HG02588 (cell line): ENCODE measurements around the gene PHPT1.
"Not testable (repeated sequence)": the region's sequence is repeated elsewhere in the genome, so short reads cannot be mapped to it uniquely, and the experiment has no call there.

Experiments
- ATAC-seq: cut with Tn5 transposase; IDR thresholded peaks from one replicate; pipeline ENCODE4 v1.9.1; 2021; ENCODE audit warnings: mild to moderate bottlenecking, moderate library complexity; ENCODE audit not compliant: unreplicated experiment

The PHPT1 gene

DNA sequence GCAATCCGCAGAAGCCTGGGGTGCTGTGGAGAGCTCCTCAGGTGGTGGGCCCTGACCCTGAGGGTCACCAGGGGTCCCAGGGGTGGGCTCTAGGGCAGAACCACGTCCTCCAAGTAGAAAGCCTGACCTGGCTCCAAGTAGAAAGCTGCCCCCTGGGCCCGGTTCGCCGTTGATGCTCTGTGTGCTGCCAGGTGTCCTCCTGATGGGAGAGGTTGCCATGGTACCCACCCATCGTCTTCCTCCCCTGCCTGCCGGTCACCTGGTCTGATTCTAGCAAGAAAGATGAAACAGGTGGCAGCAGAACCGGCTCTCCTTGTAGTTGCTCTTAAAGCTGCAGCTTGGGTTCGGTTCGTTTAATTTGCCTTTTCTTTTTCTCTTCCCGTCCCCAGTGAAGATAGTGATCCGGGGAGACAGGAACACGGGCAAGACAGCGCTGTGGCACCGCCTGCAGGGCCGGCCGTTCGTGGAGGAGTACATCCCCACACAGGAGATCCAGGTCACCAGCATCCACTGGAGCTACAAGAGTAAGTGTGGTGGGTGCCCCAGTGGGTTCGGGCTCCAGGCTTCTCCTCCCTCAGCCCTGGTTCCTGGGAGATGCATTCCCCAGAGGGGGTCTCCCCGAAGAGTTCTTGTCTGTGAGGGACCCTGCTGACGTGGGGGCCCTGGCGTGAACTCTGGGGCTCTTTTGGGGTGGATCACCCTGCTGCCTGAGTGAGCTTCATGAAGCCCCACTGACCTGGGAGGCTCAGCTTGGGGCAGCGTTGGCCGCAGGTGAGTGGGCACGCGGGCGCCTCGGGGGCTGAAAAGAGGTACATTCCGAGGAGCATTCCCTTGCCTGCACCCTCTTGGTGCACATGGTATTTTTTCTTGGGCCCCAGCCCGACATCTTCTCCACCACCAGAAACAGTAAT lies 25.8 kb upstream of the PHPT1 start:
- ATAC-seq, result no peak

DNA sequence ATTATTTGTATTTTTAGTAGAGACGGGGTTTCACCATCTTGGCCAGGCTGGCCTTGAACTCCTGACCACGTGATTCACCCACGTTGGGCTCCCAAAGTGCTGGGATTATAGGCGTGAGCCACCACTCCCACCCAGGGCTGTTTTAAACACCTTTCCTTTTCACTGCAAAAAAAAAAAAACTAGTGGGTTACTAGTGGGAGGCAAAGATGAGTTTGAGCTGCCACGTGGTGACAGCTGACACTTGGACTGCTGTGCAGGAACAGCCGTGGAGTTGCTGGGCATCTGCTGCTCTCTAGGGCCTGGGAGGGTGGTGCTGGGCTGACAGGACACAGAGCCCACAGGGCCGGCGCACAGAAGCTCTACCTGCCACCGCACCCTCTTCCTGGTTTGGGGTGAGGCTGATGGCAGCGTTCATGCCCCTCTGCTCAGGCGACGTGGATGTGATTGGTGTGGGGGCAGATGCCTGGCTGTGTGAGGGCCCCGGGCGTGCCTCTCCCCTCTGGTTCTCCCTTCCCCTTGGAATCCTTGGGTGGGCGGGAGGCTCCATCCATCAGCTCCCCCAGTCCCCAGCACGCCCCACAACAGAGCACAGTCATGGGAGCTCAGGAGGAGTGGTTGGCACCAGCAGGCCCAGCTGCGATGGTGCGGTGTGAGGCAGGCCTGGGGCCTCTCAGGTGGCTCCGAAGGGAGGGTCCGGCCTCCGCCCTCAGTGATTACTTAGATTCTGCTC lies 24.5 kb upstream of the PHPT1 start:
- ATAC-seq, result no peak

DNA sequence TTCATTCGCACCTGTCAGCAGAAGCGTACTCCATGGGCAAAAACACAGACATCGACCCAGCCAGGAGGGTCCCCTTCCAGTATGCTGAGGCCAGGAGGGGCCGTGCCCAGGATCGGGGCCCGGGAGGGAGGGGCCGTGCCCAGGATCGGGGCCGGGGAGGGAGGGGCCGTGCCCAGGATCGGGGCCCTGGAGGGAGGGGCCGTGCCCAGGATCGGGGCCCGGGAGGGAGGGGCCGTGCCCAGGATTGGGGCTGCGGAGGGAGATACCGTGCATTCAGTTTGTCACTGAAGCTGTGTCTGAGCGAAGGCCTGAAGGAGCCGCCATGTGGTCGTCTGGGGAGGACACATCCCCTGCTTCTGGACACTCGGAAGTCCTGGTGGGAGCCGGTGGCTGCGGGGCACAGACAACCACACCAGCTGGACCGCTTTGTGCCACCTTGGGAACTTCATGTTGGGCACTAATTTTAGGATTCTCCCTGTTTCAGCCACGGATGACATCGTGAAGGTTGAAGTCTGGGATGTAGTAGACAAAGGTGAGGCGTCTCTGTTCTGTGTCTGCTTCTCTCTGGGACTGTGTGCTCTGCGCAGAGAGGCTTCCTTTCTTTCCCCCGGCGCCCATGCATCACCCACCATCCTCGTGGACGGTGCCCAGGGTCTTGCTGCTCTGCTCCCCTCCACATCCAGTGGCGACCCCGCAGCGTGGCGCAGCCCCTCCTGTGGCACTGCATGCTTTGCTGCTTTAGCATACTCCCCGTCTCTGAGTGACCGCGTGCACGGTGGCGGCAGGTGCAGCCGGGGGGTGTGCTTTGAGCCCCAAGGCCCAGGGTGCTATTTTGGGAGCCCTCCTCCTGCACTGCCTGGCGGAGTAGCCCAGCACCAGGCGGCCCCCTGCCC lies 23.7 kb upstream of the PHPT1 start:
- no peak for ATAC-seq

- no peak for ATAC-seq
These were observed 23.0 kb upstream of the PHPT1 start for GRCh38 chr9:136826188-136826541.

DNA sequence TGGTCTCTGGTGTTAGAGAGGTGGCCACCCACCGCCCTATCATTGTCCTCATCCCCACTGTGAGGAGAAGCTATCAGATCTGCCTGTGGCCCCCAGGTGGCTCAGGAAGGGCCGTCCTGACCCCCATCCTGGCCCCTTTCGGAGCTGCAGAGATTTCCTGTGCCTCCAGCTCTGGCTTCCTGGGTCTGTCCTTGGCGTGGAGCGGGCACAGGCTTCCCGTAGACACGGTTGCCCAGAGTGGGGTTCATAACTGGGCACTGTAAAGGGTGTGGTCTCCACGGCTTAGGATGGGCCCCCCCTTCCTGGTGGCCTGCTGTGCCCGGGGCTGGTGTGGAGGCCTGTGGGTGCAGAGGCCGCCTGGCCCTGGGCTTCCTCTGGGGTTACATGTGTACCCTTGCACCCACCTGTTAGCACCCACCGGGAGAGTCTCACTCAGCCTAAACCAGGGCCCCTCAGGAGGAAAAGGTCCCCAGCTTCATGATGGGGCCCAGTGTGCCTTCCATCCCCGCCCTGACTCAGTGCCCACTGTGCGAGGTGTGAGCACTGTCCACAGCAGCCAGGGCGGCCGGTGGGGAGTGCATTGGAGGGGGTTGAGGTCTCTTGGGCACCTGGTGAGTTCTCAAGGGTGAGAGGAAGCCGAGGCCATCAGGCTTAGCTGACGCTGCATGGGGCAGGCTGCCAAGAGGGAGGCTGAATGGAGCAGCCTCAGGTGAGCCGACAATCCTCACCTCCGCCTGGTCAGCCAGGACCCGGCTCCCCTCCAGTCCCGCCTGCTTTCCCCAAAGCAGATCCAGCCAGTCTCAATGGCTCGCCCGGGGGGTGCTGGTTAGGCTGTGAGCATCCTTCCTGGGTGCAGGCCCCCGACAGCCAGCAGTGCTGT lies 22.3 kb upstream of the PHPT1 start:
- ATAC-seq, result no peak

GRCh38 chr9:136827794-136828473 lies 21.3 kb upstream of the PHPT1 start:
- no peak for ATAC-seq

GRCh38 chr9:136828474-136829140 lies 20.6 kb upstream of the PHPT1 start:
- no peak for ATAC-seq

- no peak for ATAC-seq
These were observed 19.8 kb upstream of the PHPT1 start for GRCh38 chr9:136829412-136829811.

- ATAC-seq, result no peak
These were observed 19.0 kb upstream of the PHPT1 start for GRCh38 chr9:136829981-136830885.

DNA sequence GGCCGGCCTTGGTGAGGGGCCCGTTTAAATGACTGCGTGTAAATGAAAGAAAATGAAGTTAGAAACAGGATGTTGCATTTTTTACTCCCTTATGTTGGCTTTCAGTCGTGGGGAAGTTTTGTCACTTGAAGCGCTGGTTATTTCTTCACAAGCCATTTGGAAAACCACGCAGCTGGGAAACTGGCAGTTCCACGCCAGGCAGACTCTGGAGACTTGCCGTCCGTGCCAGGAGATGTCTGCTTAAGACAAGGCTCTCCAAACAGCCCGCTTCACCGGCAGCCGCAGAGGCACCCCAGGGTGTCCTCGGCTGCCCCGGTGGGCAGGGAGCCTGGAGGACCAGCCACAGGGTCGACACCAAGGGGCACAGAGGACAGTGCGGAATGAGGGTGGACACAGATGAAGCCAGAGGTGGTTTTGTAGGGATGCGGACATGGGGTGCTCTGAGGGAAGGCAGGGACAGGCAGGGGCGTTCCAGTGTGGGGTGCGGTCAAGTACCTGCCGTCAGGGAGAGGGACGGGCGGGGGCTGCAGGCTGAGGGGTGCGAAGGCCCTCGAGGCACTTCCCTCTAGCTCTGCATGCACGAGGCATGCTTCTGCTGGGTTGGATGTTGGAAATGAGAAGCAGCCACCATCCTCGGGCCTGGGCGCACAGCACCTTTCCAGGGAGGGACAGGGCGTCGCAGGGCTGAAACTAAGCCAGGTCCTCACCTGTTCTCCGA lies 18.0 kb upstream of the PHPT1 start:
- no peak for ATAC-seq

DNA sequence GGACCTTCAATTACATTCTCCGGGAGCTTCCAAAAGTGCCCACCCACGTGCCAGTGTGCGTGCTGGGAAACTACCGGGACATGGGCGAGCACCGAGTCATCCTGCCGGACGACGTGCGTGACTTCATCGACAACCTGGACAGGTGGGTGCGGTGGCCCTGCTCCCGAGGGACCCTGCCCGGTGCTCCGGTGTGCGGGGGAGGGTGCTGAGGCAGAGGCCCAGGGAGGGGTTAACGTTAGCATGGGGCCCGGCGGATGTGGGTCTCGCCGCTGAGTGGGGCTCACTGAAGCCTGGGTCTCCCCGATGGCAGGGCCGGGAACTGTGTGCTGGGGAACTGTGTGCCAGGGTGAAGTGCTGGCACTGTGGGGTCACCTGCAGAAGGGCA lies 17.5 kb upstream of the PHPT1 start:
- ATAC-seq, result no peak

GRCh38 chr9:136832581-136832980 lies 16.6 kb upstream of the PHPT1 start:
- no peak for ATAC-seq

GRCh38 chr9:136833381-136834048 lies 15.7 kb upstream of the PHPT1 start:
- ATAC-seq, result not testable (repeated sequence)

DNA sequence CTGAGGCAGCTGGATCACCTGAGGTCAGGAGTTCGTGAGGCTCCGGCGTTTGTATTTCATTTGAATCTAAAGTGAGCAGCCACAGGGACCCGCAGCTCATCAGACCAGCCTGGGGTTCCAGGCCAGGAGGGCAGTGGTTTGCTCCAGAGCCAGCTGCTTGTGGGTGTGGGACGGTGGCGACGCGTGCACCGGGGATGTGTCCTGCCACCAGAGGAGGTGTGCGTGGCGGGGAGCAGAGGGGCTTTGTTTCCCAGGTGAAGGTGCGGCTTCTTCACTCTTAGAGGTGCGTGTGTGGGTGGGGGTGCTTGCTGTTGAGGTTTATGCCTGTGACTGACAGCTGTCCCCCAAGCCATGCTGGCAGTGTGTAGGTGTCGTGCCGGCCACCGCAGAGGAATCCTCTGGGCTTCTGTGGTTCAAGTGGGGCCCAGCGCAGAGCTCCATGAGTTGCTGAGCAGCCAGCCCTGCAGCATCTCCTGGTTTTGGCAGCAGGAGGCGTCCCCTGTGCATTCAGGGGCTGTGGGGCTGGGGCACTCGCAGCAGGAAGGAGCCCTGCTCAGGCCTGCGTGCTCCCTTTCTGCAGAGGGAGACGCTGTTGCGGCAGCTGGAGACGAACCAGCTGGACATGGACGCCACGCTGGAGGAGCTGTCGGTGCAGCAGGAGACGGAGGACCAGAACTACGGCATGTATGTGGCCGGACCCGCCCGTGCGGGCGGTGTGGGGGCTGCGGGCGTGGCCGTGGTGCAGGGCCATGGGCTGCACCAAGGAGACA lies 13.9 kb upstream of the PHPT1 start:
- ATAC-seq, result no peak

DNA sequence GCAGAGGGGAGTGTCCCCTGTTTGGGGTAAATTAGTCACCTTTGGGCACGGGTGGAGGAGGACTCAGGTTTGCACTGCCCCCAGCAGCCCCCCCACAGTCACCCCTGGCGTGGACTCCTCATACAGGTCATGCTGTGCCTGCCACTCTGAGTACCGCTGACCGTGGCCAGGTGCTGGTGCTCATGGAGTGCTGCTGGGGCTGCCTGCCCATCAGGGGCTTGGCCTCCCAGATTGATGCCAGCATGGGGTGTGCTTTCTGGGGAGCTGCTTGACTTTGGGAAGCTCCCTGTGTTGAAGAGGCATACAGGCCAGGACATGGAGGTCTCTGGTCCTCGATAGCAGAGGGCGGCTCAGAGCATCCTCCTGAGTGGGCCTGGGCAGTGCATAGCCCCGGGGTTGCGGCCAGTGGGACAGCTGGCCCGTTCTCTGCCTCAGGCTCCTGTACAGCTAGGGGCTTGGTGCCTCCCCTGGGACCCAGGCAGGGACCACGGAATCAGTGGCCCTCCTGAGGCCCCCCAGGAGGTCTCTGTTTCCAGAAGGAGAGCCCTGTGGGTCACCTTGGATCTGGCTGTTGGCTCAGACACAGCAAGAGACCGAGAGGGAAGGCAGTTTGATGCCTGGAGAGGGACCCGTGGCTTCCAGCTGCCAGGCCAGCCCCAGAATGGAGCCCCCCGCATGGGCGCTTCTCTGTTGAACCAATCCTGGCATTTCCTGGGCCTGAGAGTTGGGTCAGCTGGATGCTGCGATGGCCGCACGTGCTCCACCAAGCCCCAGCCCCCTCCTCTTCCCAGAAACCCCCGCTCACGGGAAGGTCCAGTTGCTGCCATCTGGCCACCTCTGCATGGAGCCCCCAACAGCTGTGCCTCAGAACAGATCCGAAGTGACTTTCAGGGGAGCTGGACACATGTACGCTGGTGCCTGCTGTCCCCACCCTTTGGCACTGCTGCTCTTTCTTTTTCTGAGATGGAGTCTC lies 13.0 kb upstream of the PHPT1 start:
- ATAC-seq, result no peak
